OCI-LY1 (cell line): ENCODE data around the gene AQP5.

ENCODE experiments used
- H2AFZ ChIP-seq: fragments of 200-600 bp; sonication (generic), shearing (Covaris generic); 2 replicates; pipeline ENCODE4 v1.6.0; 2014; ENCODE audit warnings: antibody characterized with exemption, mild to moderate bottlenecking, low read length
- H3F3A ChIP-seq: fragments of 200-600 bp; sonication (generic), shearing (Covaris generic); 2 replicates; pipeline ENCODE4 v1.6.0; 2014; ENCODE audit warnings: mild to moderate bottlenecking, antibody characterized with exemption, low read length, moderate library complexity; ENCODE audit not compliant: insufficient read depth
- H3K27ac ChIP-seq: fragments of 200-600 bp; sonication (generic); 2 replicates; pipeline ENCODE4 v1.5.1; 2014; ENCODE audit warnings: low read length, mixed run types, mild to moderate bottlenecking, low read depth; ENCODE audit not compliant: poor library complexity, severe bottlenecking
- H3K27me3 ChIP-seq: fragments of 200-600 bp; sonication (generic); 2 replicates; pipeline ENCODE4 v1.6.0; 2014; ENCODE audit warnings: antibody characterized with exemption, mild to moderate bottlenecking, low read length, moderate library complexity; ENCODE audit not compliant: insufficient read depth
- H3K36me3 ChIP-seq: fragments of 200-600 bp; sonication (generic); 2 replicates; pipeline ENCODE4 v1.6.1; 2014; ENCODE audit warnings: mild to moderate bottlenecking, antibody characterized with exemption, low read length, moderate library complexity, mixed read lengths; ENCODE audit not compliant: insufficient read depth
- H3K4me1 ChIP-seq: fragments of 200-600 bp; sonication (generic); 2 replicates; pipeline ENCODE4 v1.5.1; 2014; ENCODE audit warnings: mild to moderate bottlenecking, low read length, moderate library complexity; ENCODE audit not compliant: insufficient read depth, severe bottlenecking
- H3K4me2 ChIP-seq: fragments of 200-600 bp; sonication (generic), shearing (Covaris generic); 2 replicates; pipeline ENCODE4 v1.6.1; 2014; ENCODE audit warnings: low read length
- H3K4me3 ChIP-seq: fragments of 200-600 bp; sonication (generic); 2 replicates; pipeline ENCODE4 v1.5.1; 2014; ENCODE audit warnings: low read length, low read depth, mild to moderate bottlenecking, mixed read lengths; ENCODE audit not compliant: poor library complexity, severe bottlenecking
- H3K79me2 ChIP-seq: fragments of 200-600 bp; shearing (Covaris generic); 2 replicates; pipeline ENCODE4 v1.6.1; 2016; ENCODE audit warnings: mixed run types, low read length, mixed read lengths; ENCODE audit not compliant: insufficient read depth
- H3K9ac ChIP-seq: fragments of 200-600 bp; sonication (generic), shearing (Covaris generic); 2 replicates; pipeline ENCODE4 v1.6.1; 2014; ENCODE audit warnings: mild to moderate bottlenecking, low read length, mixed read lengths
- H3K9me2 ChIP-seq: fragments of 200-600 bp; sonication (generic), shearing (Covaris generic); 2 replicates; pipeline ENCODE4 v1.6.1; 2014; ENCODE audit warnings: low read depth, mild to moderate bottlenecking, low read length, mixed read lengths
- H3K9me3 ChIP-seq: fragments of 200-600 bp; shearing (Covaris generic); 2 replicates; pipeline ENCODE4 v1.6.1; 2014; ENCODE audit warnings: low read length, mixed read lengths
- H4K20me1 ChIP-seq: fragments of 200-600 bp; sonication (generic), shearing (Covaris generic); 2 replicates; pipeline ENCODE4 v1.6.0; 2016; ENCODE audit warnings: mild to moderate bottlenecking, low read length; ENCODE audit not compliant: insufficient read depth
- EZH2 ChIP-seq: fragments of 200-600 bp; sonication (generic), shearing (Covaris generic); IDR thresholded peaks from 2 replicates; pipeline ENCODE4 v1.8.0; 2017; ENCODE audit warnings: borderline replicate concordance, mixed run types, mild to moderate bottlenecking, antibody characterized with exemption, low read length, moderate library complexity, mixed read lengths
- TF ChIP-seq, protein P1 (sequence below): fragments of 200-600 bp; sonication (generic), shearing (Covaris generic); IDR thresholded peaks from 2 replicates; pipeline ENCODE4 v1.5.1; 2017; ENCODE audit warnings: mild to moderate bottlenecking, antibody characterized with exemption, low read length, moderate library complexity, mixed read lengths

The AQP5 gene

GRCh38 chr12:49936925-49937324 is 24.7 kb upstream of the AQP5 start:
- H3K27ac ChIP-seq: no peak overlapping the region

DNA sequence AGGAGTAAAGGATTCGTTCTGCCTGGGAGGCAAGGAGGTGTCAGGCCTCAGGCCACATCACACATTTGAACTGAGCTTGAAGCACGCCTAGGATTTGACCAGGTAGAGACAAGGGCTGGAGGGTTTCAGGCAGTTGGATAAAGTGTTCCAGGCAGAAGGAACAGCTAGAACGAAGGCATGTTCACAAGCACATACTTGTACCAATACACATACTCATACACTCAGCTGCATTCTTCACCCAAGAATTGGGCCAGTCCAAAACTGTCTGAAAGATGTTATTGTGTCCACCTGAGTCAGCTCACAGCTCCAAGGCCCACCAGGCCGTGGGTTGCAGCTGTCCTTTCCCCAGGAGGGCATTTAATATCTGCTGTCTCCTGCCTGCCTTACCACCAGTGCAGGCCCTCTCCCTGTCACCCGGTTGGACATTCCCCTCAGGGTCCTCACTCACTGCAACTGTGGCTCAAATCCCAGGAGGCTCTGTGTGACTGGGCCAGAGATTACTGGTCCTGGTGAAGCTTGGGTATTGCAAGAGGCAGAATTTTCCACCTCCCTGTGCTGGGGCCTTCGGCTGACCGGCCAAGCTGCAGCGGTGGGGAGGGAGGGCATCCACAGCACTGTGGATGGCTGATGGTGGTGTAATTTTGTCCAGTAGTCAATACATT is 23.9 kb upstream of the AQP5 start:
- H3K9me3 ChIP-seq: no peaks in the 10 kb centered on the region
- H2AFZ ChIP-seq: no peak overlapping the region
- no peak overlapping the region for H3K4me3 ChIP-seq
- H3K9me2 ChIP-seq: no peaks in the 10 kb centered on the region
- no peaks in the 10 kb centered on the region; the same call in 1 of the 2 replicates for H3K27me3 ChIP-seq
- H3K4me1 ChIP-seq: peaks cover 13% of the 10 kb centered on the region
- H3K9ac ChIP-seq: no peak overlapping the region
- TF ChIP-seq, protein P1, sequence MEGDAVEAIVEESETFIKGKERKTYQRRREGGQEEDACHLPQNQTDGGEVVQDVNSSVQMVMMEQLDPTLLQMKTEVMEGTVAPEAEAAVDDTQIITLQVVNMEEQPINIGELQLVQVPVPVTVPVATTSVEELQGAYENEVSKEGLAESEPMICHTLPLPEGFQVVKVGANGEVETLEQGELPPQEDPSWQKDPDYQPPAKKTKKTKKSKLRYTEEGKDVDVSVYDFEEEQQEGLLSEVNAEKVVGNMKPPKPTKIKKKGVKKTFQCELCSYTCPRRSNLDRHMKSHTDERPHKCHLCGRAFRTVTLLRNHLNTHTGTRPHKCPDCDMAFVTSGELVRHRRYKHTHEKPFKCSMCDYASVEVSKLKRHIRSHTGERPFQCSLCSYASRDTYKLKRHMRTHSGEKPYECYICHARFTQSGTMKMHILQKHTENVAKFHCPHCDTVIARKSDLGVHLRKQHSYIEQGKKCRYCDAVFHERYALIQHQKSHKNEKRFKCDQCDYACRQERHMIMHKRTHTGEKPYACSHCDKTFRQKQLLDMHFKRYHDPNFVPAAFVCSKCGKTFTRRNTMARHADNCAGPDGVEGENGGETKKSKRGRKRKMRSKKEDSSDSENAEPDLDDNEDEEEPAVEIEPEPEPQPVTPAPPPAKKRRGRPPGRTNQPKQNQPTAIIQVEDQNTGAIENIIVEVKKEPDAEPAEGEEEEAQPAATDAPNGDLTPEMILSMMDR: no peak
- TF ChIP-seq EZH2: no peak
- H3K27ac ChIP-seq: no peak overlapping the region
- no peak overlapping the region for H3K4me2 ChIP-seq
- no peaks in the 10 kb centered on the region; the same call in 1 of the 2 replicates for H3K36me3 ChIP-seq
- H3K79me2 ChIP-seq: no peaks in the 10 kb centered on the region
- H3F3A ChIP-seq: no peaks in the 10 kb centered on the region
- no peaks in the 10 kb centered on the region for H4K20me1 ChIP-seq

More at GRCh38 chr12:49936925-49937324, 24.7 kb upstream of the AQP5 start:
- Histone ChIP-seq H3K27me3 (no peaks in the 10 kb centered on the region; the same call in 1 of the 2 replicates), H2AFZ (no peak overlapping the region), H3F3A (no peaks in the 10 kb centered on the region), H4K20me1 (no peaks in the 10 kb centered on the region), H3K4me1 (peaks cover 5% of the 10 kb centered on the region), H3K9me3 (no peaks in the 10 kb centered on the region), H3K4me3 (no peak overlapping the region), H3K9me2 (no peaks in the 10 kb centered on the region), H3K36me3 (no peaks in the 10 kb centered on the region; the same call in 1 of the 2 replicates), H3K4me2 (no peak overlapping the region), H3K9ac (no peak overlapping the region), H3K79me2 (no peaks in the 10 kb centered on the region)
- TF ChIP-seq EZH2: no peak
- TF ChIP-seq, protein P1: no peak

DNA sequence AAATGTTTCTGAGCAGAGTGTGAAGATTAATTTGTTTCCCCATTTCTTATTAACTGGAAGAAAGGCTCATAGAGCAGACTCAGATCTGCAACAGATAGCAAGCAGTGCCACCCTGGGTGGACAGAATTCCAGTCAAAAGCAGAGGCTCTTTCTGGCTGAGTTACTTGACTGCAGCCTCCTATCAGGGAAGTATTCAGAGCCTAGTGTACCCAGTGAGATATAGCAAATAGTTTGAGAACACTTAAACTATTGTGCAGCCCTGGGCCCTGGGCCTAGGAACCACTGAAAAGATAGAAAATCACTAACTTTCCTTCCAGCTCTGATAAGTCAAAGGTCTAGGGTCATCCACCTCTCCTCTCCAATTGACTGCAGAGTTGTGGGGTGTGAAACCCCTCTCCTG is 22.4 kb upstream of the AQP5 start:
- H3K36me3 ChIP-seq: no peaks in the 10 kb centered on the region; the same call in 1 of the 2 replicates
- no peaks in the 10 kb centered on the region for H3K9me3 ChIP-seq

More for the DNA sequence above, 22.4 kb upstream of the AQP5 start:
- H3K9me2 ChIP-seq: no peaks in the 10 kb centered on the region
- H3K9ac ChIP-seq: no peak overlapping the region
- H3K4me2 ChIP-seq: no peak overlapping the region
- H3F3A ChIP-seq: no peaks in the 10 kb centered on the region
- peaks cover 14% of the 10 kb centered on the region for H3K4me1 ChIP-seq
- no peak for TF ChIP-seq EZH2
- TF ChIP-seq, protein P1: no peak
- H2AFZ ChIP-seq: no peak overlapping the region
- H3K27me3 ChIP-seq: no peaks in the 10 kb centered on the region; the same call in 1 of the 2 replicates
- no peak overlapping the region for H3K27ac ChIP-seq
- no peaks in the 10 kb centered on the region for H3K79me2 ChIP-seq
- no peaks in the 10 kb centered on the region for H4K20me1 ChIP-seq
- no peak overlapping the region for H3K4me3 ChIP-seq
